Nephron (organoid): Measurements from ENCODE around the gene MS4A4E.

Experiments used
- H3K27ac Mint-ChIP-seq, 3 experiments: 2 replicates each; pipeline ENCODE4 v1.8.0; 2020; ENCODE audit warnings: mixed read lengths in 3 of 3, mild to moderate bottlenecking in 2 of 3, moderate library complexity in 1 of 3
- H3K27me3 Mint-ChIP-seq: 2 replicates; pipeline ENCODE4 v1.8.0; 2021; ENCODE audit warnings: low read depth, mild to moderate bottlenecking, moderate library complexity, mixed read lengths
- H3K36me3 Mint-ChIP-seq: 2 replicates; pipeline ENCODE4 v1.8.0; 2020; ENCODE audit warnings: low read depth, mixed read lengths
- H3K4me1 Mint-ChIP-seq: 2 replicates; pipeline ENCODE4 v1.8.0; 2020; ENCODE audit warnings: mixed read lengths
- H3K4me3 Mint-ChIP-seq, 3 experiments: 2 replicates each; pipeline ENCODE4 v1.8.0; 2020; ENCODE audit warnings: mild to moderate bottlenecking in 3 of 3, mixed read lengths in 3 of 3, moderate library complexity in 2 of 3
- H3K9me3 Mint-ChIP-seq: 2 replicates; pipeline ENCODE4 v1.8.0; 2020; ENCODE audit warnings: mixed read lengths
- TF ChIP-seq, protein P1 (sequence below), 3 experiments: fragments of 200-600 bp; sonication (generic); IDR thresholded peaks; one replicate each; pipeline ENCODE4 v1.5.0; 2021; ENCODE audit warnings: antibody characterized with exemption in 3 of 3; ENCODE audit not compliant: unreplicated experiment in 3 of 3

Gene MS4A4E

DNA sequence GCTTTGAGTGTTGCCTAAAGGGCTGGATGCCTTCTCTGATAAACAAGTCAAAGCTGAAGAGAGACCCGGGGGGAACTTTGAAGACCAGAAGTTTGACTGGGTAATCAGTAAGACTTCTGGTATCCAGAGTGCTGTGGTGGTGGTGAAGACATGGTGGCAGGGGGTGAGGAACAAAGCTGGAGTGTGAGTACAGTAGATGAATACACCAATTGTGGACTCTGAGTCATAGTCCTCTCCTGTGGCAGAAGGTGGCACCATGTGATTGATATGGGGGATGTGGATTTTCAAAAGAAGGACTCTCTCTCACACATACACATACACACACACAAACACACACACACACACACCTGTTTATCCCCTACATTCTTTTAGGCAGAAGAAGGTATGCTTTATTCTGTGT, 72.4 kb downstream of the MS4A4E start:
- TF ChIP-seq, protein P1, sequence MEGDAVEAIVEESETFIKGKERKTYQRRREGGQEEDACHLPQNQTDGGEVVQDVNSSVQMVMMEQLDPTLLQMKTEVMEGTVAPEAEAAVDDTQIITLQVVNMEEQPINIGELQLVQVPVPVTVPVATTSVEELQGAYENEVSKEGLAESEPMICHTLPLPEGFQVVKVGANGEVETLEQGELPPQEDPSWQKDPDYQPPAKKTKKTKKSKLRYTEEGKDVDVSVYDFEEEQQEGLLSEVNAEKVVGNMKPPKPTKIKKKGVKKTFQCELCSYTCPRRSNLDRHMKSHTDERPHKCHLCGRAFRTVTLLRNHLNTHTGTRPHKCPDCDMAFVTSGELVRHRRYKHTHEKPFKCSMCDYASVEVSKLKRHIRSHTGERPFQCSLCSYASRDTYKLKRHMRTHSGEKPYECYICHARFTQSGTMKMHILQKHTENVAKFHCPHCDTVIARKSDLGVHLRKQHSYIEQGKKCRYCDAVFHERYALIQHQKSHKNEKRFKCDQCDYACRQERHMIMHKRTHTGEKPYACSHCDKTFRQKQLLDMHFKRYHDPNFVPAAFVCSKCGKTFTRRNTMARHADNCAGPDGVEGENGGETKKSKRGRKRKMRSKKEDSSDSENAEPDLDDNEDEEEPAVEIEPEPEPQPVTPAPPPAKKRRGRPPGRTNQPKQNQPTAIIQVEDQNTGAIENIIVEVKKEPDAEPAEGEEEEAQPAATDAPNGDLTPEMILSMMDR (IDR thresholded peaks at IDR 0.05; ENCODE audit: unreplicated experiment in 3 of 3) = no peak
- H3K27ac Mint-ChIP-seq = no peak overlapping the region
- H3K9me3 Mint-ChIP-seq = peaks cover 17% of the 10 kb centered on the region
- H3K4me3 Mint-ChIP-seq = no peak overlapping the region
- no peaks in the 10 kb centered on the region for H3K36me3 Mint-ChIP-seq
- no peaks in the 10 kb centered on the region for H3K27me3 Mint-ChIP-seq
- H3K4me1 Mint-ChIP-seq = no peaks in the 10 kb centered on the region

DNA sequence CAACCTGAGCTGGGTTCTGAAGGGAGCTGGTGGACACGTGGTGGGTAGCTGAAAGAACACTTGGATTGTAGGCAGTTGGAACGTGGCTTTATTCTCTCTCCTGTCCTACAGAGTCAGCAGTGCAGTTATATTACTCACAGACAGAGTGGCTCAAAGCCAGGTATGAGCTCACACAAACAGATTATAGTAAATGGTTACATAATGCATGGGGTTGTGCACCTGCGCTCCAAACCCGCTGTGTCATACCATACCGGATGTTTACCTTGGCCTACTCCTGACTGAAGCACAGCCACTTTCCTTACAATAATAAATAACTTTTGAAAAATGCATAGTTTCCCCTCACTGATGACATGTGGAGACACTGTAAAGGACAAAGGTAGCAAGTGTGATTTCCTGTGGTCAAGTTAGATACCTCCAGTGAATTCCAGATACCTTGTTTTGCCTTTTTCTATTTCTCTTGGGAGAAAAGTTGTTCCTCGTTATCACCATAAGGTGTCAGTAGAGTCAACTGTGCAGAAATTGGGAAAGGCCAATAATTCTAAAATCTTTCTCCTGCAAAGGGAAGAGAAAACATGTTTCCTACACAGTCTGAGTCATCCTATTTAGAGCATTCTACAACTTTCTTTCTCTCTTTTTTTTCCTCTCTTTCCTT, 73.5 kb downstream of the MS4A4E start:
- TF ChIP-seq, protein P1 (IDR thresholded peaks at IDR 0.05; ENCODE audit: unreplicated experiment in 3 of 3) = peak in 1 of 3 experiments; percentile 11
- peaks cover 17% of the 10 kb centered on the region for H3K9me3 Mint-ChIP-seq
- H3K36me3 Mint-ChIP-seq = no peaks in the 10 kb centered on the region
- no peaks in the 10 kb centered on the region for H3K27me3 Mint-ChIP-seq
- H3K4me3 Mint-ChIP-seq = no peak overlapping the region
- no peaks in the 10 kb centered on the region for H3K4me1 Mint-ChIP-seq
- H3K27ac Mint-ChIP-seq = no peak overlapping the region

DNA sequence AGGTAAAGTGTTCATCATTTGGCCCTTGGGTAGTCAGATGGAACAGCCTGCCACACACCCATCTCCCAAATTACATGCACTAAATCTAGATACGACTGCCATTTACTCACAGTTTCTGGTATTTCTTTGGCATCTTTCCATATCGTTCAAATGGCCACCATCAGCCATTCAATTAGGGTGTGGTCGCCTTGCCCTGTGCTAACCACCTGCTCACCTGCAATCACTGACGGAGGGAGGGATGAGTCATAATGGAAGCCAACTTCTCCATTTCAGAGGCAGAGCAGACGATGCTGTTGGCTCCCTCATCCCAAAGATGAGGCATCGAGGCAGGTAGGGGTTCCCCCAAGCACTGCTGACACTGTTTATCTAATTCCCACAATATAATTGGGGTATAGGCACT, 74.6 kb downstream of the MS4A4E start:
- no peaks in the 10 kb centered on the region for H3K27me3 Mint-ChIP-seq
- H3K27ac Mint-ChIP-seq = no peak overlapping the region
- TF ChIP-seq, protein P1 (IDR thresholded peaks at IDR 0.05; ENCODE audit: unreplicated experiment in 3 of 3) = no peak
- H3K9me3 Mint-ChIP-seq = peaks cover 17% of the 10 kb centered on the region
- no peaks in the 10 kb centered on the region for H3K4me1 Mint-ChIP-seq
- H3K36me3 Mint-ChIP-seq = no peaks in the 10 kb centered on the region
- no peak overlapping the region for H3K4me3 Mint-ChIP-seq

DNA sequence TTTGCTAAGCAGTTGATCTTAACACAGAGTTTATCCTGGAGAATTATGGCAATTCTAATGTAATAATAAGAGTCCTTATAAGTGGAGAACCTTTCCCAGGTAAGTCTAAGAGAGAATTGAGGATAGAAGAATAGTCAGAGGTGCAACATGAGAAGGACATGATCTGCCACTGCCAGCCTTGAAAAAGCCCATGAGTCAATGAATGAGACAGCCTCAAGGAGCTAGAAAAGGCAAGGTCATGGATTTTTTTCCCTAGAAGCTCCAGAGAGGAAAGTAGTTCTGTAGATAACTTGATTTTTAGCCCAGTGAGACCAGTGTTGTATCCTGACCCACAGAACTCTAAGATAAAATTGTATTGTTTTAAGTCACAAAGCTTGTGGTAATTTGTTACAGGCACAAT, 77.0 kb downstream of the MS4A4E start:
- H3K27ac Mint-ChIP-seq = no peak overlapping the region
- no peaks in the 10 kb centered on the region for H3K4me1 Mint-ChIP-seq
- no peaks in the 10 kb centered on the region for H3K27me3 Mint-ChIP-seq
- H3K4me3 Mint-ChIP-seq = no peak overlapping the region
- H3K9me3 Mint-ChIP-seq = peaks cover 17% of the 10 kb centered on the region
- H3K36me3 Mint-ChIP-seq = no peaks in the 10 kb centered on the region
- TF ChIP-seq, protein P1 (IDR thresholded peaks at IDR 0.05; ENCODE audit: unreplicated experiment in 3 of 3) = no peak

DNA sequence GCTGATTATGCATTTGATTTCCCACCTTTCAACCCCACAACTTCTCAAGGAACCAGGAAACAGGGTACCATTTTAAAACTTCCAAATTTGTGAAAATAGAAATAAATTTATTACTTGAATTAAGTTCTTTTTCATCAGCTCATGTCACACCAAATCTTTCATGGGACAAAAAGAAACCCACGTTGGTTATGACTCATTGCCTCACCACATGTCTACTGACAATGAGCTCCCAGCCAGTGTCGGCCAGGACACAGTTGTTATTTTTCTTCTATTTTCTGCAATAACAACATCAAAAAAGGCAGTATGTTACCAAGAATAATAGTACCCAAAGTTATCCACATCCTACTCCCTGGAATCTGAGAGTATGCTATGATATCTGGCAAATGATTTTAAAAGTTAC, 77.4 kb downstream of the MS4A4E start:
- Mint-ChIP-seq H3K27me3 (no peaks in the 10 kb centered on the region), H3K36me3 (no peaks in the 10 kb centered on the region), H3K4me3 (no peak overlapping the region), H3K27ac (no peak overlapping the region), H3K9me3 (peaks cover 16% of the 10 kb centered on the region), H3K4me1 (no peaks in the 10 kb centered on the region)
- TF ChIP-seq, protein P1 (IDR thresholded peaks at IDR 0.05; ENCODE audit: unreplicated experiment in 3 of 3) = no peak

DNA sequence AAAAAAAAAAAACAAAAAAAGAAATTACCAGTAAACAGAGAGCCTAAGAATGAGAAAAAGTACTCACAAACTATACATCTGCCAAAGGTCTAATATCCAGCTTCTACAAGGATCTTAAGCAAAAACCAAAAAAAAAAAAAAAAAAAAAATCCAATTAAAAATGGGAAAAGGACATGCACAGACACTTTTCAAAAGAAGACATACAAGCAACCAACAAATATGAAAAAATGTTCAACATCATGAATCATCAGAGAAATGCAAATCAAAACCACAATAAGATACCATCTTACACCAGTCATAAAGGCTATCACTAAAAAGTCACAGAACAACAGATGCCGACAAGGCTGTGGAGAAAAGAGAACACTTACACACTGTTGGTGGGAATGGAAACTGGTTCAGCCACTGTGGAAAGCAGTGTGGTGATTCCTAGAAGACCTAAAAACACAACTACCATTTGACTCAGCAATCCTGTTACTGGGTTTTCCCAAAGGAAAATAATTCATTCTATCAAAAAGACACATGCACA, 78.3 kb downstream of the MS4A4E start:
- TF ChIP-seq, protein P1 (IDR thresholded peaks at IDR 0.05; ENCODE audit: unreplicated experiment in 3 of 3) = no peak
- Mint-ChIP-seq H3K4me3 (no peak overlapping the region), H3K9me3 (peaks cover 9% of the 10 kb centered on the region), H3K27me3 (no peaks in the 10 kb centered on the region), H3K36me3 (no peaks in the 10 kb centered on the region), H3K27ac (no peak overlapping the region), H3K4me1 (no peaks in the 10 kb centered on the region)
